SK-N-DZ (cell line): Measurements from ENCODE around the gene SLC7A6OS.
"Not testable (repeated sequence)": the region's sequence is repeated elsewhere in the genome, so short reads cannot be mapped to it uniquely, and the experiment has no call there.

Experiments used
- DNase-seq: peaks from one replicate; pipeline ENCODE4 v3.0.0-alpha.2; 2015; ENCODE audit warnings: low spot score

Gene SLC7A6OS

GRCh38 chr16:68299571-68300453 lies 10.9 kb downstream of the SLC7A6OS start:
- peak; percentile 77 for DNase-seq

- no peak for DNase-seq
These were observed 11.7 kb downstream of the SLC7A6OS start for GRCh38 chr16:68298907-68299561.

DNA sequence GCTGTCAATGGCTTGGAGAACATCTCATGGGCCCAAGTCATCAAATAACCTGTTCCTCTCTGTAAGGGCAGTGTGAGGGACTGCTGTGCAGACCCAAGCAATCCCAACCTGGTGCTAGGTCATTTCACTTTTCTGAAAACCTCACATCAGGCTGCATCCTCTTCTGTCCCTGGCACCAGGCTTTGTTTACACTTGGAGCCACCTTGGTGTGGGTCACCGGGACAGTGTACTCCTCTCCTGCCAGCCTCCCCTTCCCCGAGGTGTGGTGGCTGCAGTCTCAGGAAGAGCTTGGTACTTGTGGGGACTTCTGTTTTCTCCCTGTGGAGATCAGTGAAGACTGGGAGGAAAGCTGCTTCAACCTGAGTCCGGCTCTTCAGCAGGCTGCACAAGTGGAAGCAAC lies 12.4 kb downstream of the SLC7A6OS start:
- DNase-seq, result no peak

- DNase-seq, result no peak
These were observed 12.8 kb downstream of the SLC7A6OS start for GRCh38 chr16:68297908-68298307.

DNA sequence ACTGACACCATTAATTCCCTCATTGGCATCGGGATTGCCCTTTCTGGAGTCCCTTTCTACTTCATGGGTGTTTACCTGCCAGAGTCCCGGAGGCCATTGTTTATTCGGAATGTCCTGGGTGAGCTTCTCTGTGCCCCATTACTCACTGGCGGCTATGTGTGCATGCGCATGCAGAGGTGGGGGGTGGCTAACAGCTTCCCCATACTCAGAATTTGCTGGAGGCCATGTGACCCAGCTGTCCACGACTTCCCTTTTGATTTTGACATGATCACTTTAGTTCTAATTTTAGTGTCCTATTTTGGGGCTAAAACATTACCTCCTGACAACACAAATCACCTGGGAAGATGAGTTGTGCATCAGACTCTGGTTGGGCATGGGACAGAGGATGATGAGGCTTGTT lies 14.1 kb downstream of the SLC7A6OS start:
- DNase-seq, result no peak

DNA sequence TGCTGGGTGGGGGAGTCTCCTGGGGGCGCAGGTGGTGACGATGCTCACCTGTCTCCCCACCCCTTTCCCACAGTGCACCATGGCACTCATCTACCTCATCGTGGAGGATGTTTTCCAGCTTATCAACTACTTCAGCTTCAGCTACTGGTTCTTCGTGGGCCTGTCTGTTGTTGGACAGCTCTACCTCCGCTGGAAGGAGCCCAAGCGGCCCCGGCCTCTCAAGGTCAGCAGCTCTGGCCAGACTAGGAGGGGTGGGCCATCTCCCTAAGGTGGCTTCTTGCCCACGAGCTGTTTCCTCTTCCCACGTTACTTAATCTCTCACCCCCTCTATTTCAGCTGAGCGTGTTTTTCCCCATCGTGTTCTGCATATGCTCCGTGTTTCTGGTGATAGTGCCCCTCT lies 14.5 kb downstream of the SLC7A6OS start:
- no peak for DNase-seq

GRCh38 chr16:68292425-68292824 lies 18.3 kb downstream of the SLC7A6OS start:
- DNase-seq, result no peak

DNA sequence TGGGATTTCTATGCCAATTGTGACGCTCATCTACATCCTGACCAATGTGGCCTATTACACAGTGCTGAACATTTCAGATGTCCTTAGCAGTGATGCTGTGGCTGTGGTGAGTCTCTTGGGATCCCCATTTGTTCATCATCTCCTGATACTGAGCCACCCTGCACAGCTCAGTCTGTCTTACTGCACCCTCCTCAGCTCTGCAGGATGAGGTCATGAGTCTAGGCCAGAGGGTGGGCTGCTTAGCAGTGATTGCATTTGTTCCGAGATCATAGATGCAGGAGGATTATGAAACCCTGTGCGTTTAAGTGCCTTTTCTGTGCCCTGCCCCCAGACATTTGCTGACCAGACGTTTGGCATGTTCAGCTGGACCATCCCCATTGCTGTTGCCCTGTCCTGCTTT lies 19.5 kb downstream of the SLC7A6OS start:
- no peak for DNase-seq

DNA sequence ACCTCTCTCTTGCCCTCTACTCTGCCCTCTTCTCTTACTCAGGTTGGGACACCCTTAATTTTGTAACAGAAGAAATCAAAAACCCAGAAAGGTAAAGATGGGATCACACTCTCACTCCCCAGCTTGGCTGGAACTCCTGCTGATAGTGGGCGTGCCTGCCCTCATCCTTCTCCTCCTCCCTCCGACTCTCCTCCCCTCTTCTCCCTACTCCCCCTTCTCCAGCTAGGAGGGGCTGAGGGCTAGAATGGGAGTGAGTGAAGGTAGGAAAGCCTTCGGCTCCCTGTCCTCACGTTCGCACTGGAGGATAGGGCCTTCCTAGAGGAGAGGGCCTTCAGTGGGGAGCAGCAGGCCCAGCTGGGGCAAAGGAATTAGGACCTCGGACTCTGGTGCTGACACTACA lies 20.3 kb downstream of the SLC7A6OS start:
- no peak for DNase-seq

GRCh38 chr16:68289621-68290329 lies 21.0 kb downstream of the SLC7A6OS start:
- DNase-seq, result no peak

DNA sequence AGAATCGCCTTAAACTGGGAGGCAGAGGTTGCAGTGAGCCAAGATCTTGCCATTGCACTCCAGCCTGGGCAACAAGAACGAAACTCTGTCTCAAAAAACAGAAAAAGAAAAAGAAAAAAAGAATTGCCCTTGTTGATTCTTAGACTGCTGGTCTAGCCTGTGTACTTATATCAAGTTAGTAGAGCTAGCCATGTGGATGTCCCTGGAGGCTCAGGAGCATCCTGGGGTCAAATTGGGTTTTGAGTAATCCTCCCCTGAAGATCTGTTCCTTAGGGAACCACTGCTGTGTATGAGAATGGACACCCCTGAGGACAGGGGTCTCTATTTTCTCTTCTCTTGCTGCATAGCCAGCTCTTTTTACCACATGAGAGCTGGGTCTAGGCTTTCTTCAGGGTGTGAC lies 21.5 kb downstream of the SLC7A6OS start:
- no peak for DNase-seq

GRCh38 chr16:68288796-68289195 lies 21.9 kb downstream of the SLC7A6OS start:
- not testable (repeated sequence) for DNase-seq

GRCh38 chr16:68288252-68288650 lies 22.5 kb downstream of the SLC7A6OS start:
- DNase-seq, result no peak

DNA sequence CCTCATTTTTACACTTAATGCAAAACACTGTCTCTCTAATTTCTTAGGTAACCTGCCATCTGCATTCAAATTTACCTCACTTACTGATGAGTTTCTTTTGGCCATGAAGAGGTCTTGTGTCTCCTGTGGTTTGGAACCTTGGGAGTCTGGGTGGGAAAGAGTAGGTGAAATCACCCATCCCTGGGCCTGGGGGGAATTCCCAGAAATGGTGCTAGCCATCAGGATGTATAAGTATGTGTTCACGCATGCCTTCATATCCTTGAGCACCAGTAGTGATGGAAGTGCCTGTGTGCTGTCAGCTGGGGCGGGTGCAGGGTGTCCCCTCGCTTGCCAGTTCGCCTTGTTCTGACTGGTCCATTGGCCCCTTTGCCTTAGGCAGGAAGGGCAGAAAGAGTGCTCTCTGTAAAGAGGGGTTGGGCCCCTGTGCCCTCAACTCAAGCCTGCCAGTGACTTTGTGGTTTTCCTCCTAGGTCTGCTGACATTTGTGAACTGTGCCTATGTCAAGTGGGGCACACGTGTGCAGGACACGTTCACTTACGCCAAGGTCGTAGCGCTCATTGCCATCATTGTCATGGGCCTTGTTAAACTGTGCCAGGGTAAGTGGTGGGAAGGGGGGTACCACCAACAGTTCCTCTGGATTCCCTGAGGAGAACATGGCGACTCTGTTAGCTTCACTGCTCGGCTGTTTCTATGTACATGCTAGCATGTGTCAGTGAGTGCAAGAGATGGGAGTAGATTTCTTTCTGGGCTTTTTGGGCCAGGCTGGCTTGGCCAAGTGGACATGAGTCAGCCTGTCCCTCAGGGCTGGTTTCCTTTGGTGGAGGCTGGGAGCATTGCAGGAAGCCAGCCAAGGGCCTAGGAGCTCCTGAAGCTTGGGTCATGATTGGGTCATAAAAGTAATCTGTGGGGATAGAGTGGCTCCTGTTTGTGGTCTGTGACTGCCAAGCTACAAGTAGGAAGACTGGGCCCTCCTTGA lies 23.2 kb downstream of the SLC7A6OS start:
- DNase-seq, result no peak

DNA sequence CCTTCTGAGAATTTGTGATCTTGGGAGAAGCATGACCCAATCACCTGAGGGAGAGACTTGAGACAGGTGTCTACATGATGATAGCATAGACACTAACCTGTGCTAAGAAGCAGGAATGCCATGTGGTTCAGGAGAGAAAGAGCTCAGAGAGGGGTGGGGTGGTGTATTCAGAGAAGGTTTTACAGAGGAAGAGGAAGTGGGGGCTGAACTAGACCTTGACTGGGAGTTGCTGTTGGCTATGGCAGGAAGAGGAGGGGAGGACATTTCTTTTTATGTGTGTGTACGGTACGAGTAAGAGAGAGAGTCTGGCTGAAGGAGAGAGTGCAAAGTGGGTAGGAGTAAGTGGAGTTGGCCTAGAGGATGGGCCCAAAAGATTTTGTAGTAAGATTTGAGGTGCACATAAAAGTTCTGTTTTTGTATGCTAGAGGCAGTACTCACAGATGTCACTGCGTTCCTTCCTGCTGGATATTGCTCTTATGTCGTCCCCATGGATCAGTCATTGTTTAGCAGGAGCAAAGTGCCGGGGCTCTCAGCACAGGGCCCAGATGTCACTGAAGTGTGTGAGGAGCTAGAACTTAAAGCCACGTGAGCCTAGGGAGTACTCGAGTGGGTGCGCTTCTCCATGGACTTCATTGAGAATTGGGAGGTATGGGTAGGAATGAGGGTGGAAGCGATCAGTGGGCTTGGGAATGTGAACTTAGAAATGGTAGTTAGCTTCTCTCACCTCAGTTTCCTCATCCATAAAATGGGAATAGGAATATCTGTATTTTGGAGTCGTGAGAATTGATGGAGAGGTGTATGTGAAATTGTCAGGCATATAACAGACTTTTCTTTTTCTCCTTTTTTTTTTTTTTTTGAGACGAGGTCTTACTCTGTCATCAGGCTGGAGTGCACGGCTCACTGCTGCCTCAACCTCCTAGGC lies 24.3 kb downstream of the SLC7A6OS start:
- DNase-seq, result no peak

GRCh38 chr16:68285683-68286082 lies 25.1 kb downstream of the SLC7A6OS start:
- no peak for DNase-seq

DNA sequence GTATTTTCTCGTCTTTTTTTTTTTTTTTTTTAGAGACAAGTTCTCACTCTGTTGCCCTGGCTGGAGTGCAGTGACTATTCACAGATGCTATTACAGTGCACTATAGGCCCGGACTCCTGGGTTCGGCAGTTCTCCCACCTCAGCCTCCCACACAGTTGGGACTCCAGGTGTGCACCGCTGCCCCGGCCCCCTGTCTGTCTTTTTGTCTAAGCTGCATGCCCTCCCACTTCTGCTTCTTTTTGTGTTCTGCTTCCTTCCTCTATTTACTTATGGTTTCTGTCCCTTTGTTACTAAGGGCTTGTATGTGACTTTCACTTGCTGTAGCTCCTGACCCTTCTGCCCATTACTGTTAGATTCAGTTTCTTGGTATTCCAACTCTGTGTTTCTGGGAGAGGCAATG lies 25.9 kb downstream of the SLC7A6OS start:
- DNase-seq, result no peak

- DNase-seq, result no peak
These were observed 26.7 kb downstream of the SLC7A6OS start for GRCh38 chr16:68283801-68284598.

DNA sequence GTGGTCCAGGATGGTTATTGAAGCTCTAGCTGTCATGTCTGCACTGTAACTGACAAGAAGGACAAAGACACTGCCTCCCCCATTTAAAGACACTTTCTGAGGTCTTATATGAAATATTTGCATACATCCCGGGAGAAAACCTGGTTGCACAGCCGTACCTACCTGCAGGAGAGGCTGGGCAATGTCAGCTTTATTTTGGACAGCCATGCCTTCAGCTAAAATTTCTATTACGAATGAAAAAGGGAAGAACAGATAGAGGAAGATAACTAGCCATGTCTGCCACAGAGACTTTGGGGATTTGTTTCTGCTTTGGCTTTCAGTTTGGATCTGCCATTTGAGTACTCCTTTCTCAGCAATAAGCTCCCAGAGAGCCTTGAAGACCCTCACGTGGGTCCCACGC lies 27.4 kb downstream of the SLC7A6OS start:
- no peak for DNase-seq
